Germinal center (tissue), 1 donor: Measurements from ENCODE around the gene FAM81A.
"Not testable (repeated sequence)": the region's sequence is repeated elsewhere in the genome, so short reads cannot be mapped to it uniquely, and the experiment has no call there.

Source experiments
- DNase-seq: peaks from one replicate; pipeline ENCODE4 v3.0.0; 2012; ENCODE audit warnings: mixed read lengths, low spot score

FAM81A gene

GRCh38 chr15:59489485-59489884 lies 51.5 kb downstream of the FAM81A start:
- not testable (repeated sequence) for DNase-seq

- no peak for DNase-seq
These were observed 53.1 kb downstream of the FAM81A start for GRCh38 chr15:59491062-59491461.

GRCh38 chr15:59492389-59493377 lies 54.7 kb downstream of the FAM81A start:
- DNase-seq: peak; percentile 51

- DNase-seq: peak; percentile 42
These were observed 63.6 kb downstream of the FAM81A start for GRCh38 chr15:59501597-59501996.

GRCh38 chr15:59515190-59515589 lies 77.2 kb downstream of the FAM81A start:
- no peak for DNase-seq

- DNase-seq: peak; percentile 68
These were observed 78.9 kb downstream of the FAM81A start for GRCh38 chr15:59516655-59517461.

- DNase-seq: no peak
These were observed 81.3 kb downstream of the FAM81A start for GRCh38 chr15:59519329-59519728.

- DNase-seq: peak; percentile 15
These were observed 83.5 kb downstream of the FAM81A start for GRCh38 chr15:59521443-59521842.

GRCh38 chr15:59522988-59523461 lies 85.0 kb downstream of the FAM81A start:
- DNase-seq: no peak

- no peak for DNase-seq
These were observed 85.7 kb downstream of the FAM81A start for GRCh38 chr15:59523702-59524101.

GRCh38 chr15:59524331-59524731 lies 86.3 kb downstream of the FAM81A start:
- DNase-seq: no peak

GRCh38 chr15:59526466-59526865 lies 88.5 kb downstream of the FAM81A start:
- not testable (repeated sequence) for DNase-seq

- no peak for DNase-seq
These were observed 90.4 kb downstream of the FAM81A start for GRCh38 chr15:59528429-59528828.

GRCh38 chr15:59528961-59529402 lies 91.0 kb downstream of the FAM81A start:
- DNase-seq: peak; percentile 48

GRCh38 chr15:59531066-59531675 lies 93.2 kb downstream of the FAM81A start:
- no peak for DNase-seq

- peak; percentile 41 for DNase-seq
These were observed 94.9 kb downstream of the FAM81A start for GRCh38 chr15:59532770-59533379.

- no peak for DNase-seq
These were observed 98.6 kb downstream of the FAM81A start for GRCh38 chr15:59536553-59536952.

GRCh38 chr15:59537403-59537802 lies 99.4 kb downstream of the FAM81A start:
- no peak for DNase-seq

GRCh38 chr15:59538494-59538893 lies 100.5 kb downstream of the FAM81A start:
- no peak for DNase-seq

GRCh38 chr15:59539799-59540198 lies 101.8 kb downstream of the FAM81A start:
- DNase-seq: no peak

GRCh38 chr15:59540654-59541053 lies 102.7 kb downstream of the FAM81A start:
- no peak for DNase-seq

GRCh38 chr15:59541750-59542149 lies 103.8 kb downstream of the FAM81A start:
- no peak for DNase-seq
